ENCODE data around the gene MACROD2.

Gene MACROD2

GRCh38 chr20:15565786-15566185 lies 1570.5 kb downstream of the MACROD2 start:
- Mint-ChIP-seq H3K27me3 (ENCODE audit: low read depth) (no peaks in the 10 kb centered on the region), H3K36me3 (ENCODE audit: low read depth) (no peaks in the 10 kb centered on the region), H3K4me1 (ENCODE audit: low read depth) (no peaks in the 10 kb centered on the region), H3K4me3 (no peak overlapping the region), H3K9me3 (peaks cover 10% of the 10 kb centered on the region), H3K27ac (no peak overlapping the region)

- H3K27me3 Mint-ChIP-seq (ENCODE audit: low read depth): no peaks in the 10 kb centered on the region
- no peaks in the 10 kb centered on the region for H3K4me1 Mint-ChIP-seq (ENCODE audit: low read depth)
- H3K4me3 Mint-ChIP-seq: no peak overlapping the region
- H3K9me3 Mint-ChIP-seq: peaks cover 10% of the 10 kb centered on the region
- H3K36me3 Mint-ChIP-seq (ENCODE audit: low read depth): no peaks in the 10 kb centered on the region
- H3K27ac Mint-ChIP-seq: no peak overlapping the region
These were observed 1571.9 kb downstream of the MACROD2 start for GRCh38 chr20:15567219-15567618.

GRCh38 chr20:15570156-15570555 lies 1574.8 kb downstream of the MACROD2 start:
- Mint-ChIP-seq H3K27me3 (ENCODE audit: low read depth) (no peaks in the 10 kb centered on the region), H3K4me3 (no peak overlapping the region), H3K27ac (no peak overlapping the region), H3K4me1 (ENCODE audit: low read depth) (no peaks in the 10 kb centered on the region), H3K9me3 (peaks cover 10% of the 10 kb centered on the region), H3K36me3 (ENCODE audit: low read depth) (no peaks in the 10 kb centered on the region)

- no peak overlapping the region for H3K4me3 Mint-ChIP-seq
- no peaks in the 10 kb centered on the region for H3K4me1 Mint-ChIP-seq (ENCODE audit: low read depth)
- H3K9me3 Mint-ChIP-seq: peaks cover 10% of the 10 kb centered on the region
- no peaks in the 10 kb centered on the region for H3K36me3 Mint-ChIP-seq (ENCODE audit: low read depth)
- H3K27ac Mint-ChIP-seq: no peak overlapping the region
- H3K27me3 Mint-ChIP-seq (ENCODE audit: low read depth): no peaks in the 10 kb centered on the region
These were observed 1575.7 kb downstream of the MACROD2 start for GRCh38 chr20:15571056-15571455.

GRCh38 chr20:15575255-15575654 lies 1579.9 kb downstream of the MACROD2 start:
- Mint-ChIP-seq H3K4me3 (no peak overlapping the region), H3K27me3 (ENCODE audit: low read depth) (no peaks in the 10 kb centered on the region), H3K36me3 (ENCODE audit: low read depth) (no peaks in the 10 kb centered on the region), H3K27ac (no peak overlapping the region), H3K4me1 (ENCODE audit: low read depth) (no peaks in the 10 kb centered on the region), H3K9me3 (peaks cover 3% of the 10 kb centered on the region)

GRCh38 chr20:15576411-15576810 lies 1581.1 kb downstream of the MACROD2 start:
- Mint-ChIP-seq H3K27ac (no peak overlapping the region), H3K4me1 (ENCODE audit: low read depth) (no peaks in the 10 kb centered on the region), H3K36me3 (ENCODE audit: low read depth) (no peaks in the 10 kb centered on the region), H3K9me3 (peaks cover 3% of the 10 kb centered on the region), H3K4me3 (no peak overlapping the region), H3K27me3 (ENCODE audit: low read depth) (no peaks in the 10 kb centered on the region)

GRCh38 chr20:15578113-15578512 lies 1582.8 kb downstream of the MACROD2 start:
- no peaks in the 10 kb centered on the region for H3K27me3 Mint-ChIP-seq (ENCODE audit: low read depth)
- no peaks in the 10 kb centered on the region for H3K36me3 Mint-ChIP-seq (ENCODE audit: low read depth)
- H3K4me1 Mint-ChIP-seq (ENCODE audit: low read depth): no peaks in the 10 kb centered on the region
- H3K4me3 Mint-ChIP-seq: no peak overlapping the region
- no peak overlapping the region for H3K27ac Mint-ChIP-seq
- H3K9me3 Mint-ChIP-seq: peaks cover 9% of the 10 kb centered on the region

- Mint-ChIP-seq H3K9me3 (peaks cover 10% of the 10 kb centered on the region), H3K4me3 (no peak overlapping the region), H3K27me3 (ENCODE audit: low read depth) (no peaks in the 10 kb centered on the region), H3K27ac (no peak overlapping the region), H3K4me1 (ENCODE audit: low read depth) (no peaks in the 10 kb centered on the region), H3K36me3 (ENCODE audit: low read depth) (no peaks in the 10 kb centered on the region)
These were observed 1584.4 kb downstream of the MACROD2 start for GRCh38 chr20:15579688-15580087.

GRCh38 chr20:15582146-15582760 lies 1586.9 kb downstream of the MACROD2 start:
- H3K27ac Mint-ChIP-seq: no peak overlapping the region
- H3K4me1 Mint-ChIP-seq (ENCODE audit: low read depth): no peaks in the 10 kb centered on the region
- H3K36me3 Mint-ChIP-seq (ENCODE audit: low read depth): no peaks in the 10 kb centered on the region
- no peaks in the 10 kb centered on the region for H3K27me3 Mint-ChIP-seq (ENCODE audit: low read depth)
- H3K4me3 Mint-ChIP-seq: no peak overlapping the region
- H3K9me3 Mint-ChIP-seq: peaks cover 16% of the 10 kb centered on the region

- Mint-ChIP-seq H3K4me3 (no peak overlapping the region), H3K27me3 (ENCODE audit: low read depth) (no peaks in the 10 kb centered on the region), H3K4me1 (ENCODE audit: low read depth) (no peaks in the 10 kb centered on the region), H3K27ac (no peak overlapping the region), H3K9me3 (peaks cover 15% of the 10 kb centered on the region), H3K36me3 (ENCODE audit: low read depth) (no peaks in the 10 kb centered on the region)
These were observed 1589.2 kb downstream of the MACROD2 start for GRCh38 chr20:15584507-15584906.

GRCh38 chr20:15593081-15593480 lies 1597.8 kb downstream of the MACROD2 start:
- Mint-ChIP-seq H3K4me1 (ENCODE audit: low read depth) (no peaks in the 10 kb centered on the region), H3K27ac (no peak overlapping the region), H3K36me3 (ENCODE audit: low read depth) (no peaks in the 10 kb centered on the region), H3K27me3 (ENCODE audit: low read depth) (no peaks in the 10 kb centered on the region), H3K9me3 (peaks cover 15% of the 10 kb centered on the region), H3K4me3 (no peak overlapping the region)

- Mint-ChIP-seq H3K27me3 (ENCODE audit: low read depth) (no peaks in the 10 kb centered on the region), H3K9me3 (peaks cover 15% of the 10 kb centered on the region), H3K27ac (no peak overlapping the region), H3K4me1 (ENCODE audit: low read depth) (no peaks in the 10 kb centered on the region), H3K36me3 (ENCODE audit: low read depth) (no peaks in the 10 kb centered on the region), H3K4me3 (no peak overlapping the region)
These were observed 1598.9 kb downstream of the MACROD2 start for GRCh38 chr20:15594158-15594695.

GRCh38 chr20:15596220-15596890 lies 1601.0 kb downstream of the MACROD2 start:
- Mint-ChIP-seq H3K4me3 (no peak overlapping the region), H3K27ac (no peak overlapping the region), H3K9me3 (peaks cover 15% of the 10 kb centered on the region), H3K36me3 (ENCODE audit: low read depth) (no peaks in the 10 kb centered on the region), H3K4me1 (ENCODE audit: low read depth) (no peaks in the 10 kb centered on the region), H3K27me3 (ENCODE audit: low read depth) (no peaks in the 10 kb centered on the region)

- Mint-ChIP-seq H3K27ac (no peak overlapping the region), H3K36me3 (ENCODE audit: low read depth) (no peaks in the 10 kb centered on the region)
These were observed 1602.0 kb downstream of the MACROD2 start for GRCh38 chr20:15597306-15597705.

GRCh38 chr20:15599961-15600360 lies 1604.6 kb downstream of the MACROD2 start:
- no peaks in the 10 kb centered on the region for H3K36me3 Mint-ChIP-seq (ENCODE audit: low read depth)
- peaks cover 11% of the 10 kb centered on the region for H3K9me3 Mint-ChIP-seq
- no peak overlapping the region for H3K4me3 Mint-ChIP-seq
- H3K27ac Mint-ChIP-seq: no peak overlapping the region
- H3K4me1 Mint-ChIP-seq (ENCODE audit: low read depth): no peaks in the 10 kb centered on the region
- H3K27me3 Mint-ChIP-seq (ENCODE audit: low read depth): no peaks in the 10 kb centered on the region

More at GRCh38 chr20:15597306-15597705, 1602.0 kb downstream of the MACROD2 start:
- Mint-ChIP-seq H3K4me3 (no peak overlapping the region), H3K9me3 (peaks cover 11% of the 10 kb centered on the region), H3K4me1 (ENCODE audit: low read depth) (no peaks in the 10 kb centered on the region), H3K27me3 (ENCODE audit: low read depth) (no peaks in the 10 kb centered on the region)
